ENCODE measurements around the gene HOXC10. TPM values are rescaled to one million over a fixed set of nuclear protein-coding genes. Genes with fewer than 3 reads are reported as not detected.

The HOXC10 gene
- not detected in 2 replicates for total RNA-seq

DNA sequence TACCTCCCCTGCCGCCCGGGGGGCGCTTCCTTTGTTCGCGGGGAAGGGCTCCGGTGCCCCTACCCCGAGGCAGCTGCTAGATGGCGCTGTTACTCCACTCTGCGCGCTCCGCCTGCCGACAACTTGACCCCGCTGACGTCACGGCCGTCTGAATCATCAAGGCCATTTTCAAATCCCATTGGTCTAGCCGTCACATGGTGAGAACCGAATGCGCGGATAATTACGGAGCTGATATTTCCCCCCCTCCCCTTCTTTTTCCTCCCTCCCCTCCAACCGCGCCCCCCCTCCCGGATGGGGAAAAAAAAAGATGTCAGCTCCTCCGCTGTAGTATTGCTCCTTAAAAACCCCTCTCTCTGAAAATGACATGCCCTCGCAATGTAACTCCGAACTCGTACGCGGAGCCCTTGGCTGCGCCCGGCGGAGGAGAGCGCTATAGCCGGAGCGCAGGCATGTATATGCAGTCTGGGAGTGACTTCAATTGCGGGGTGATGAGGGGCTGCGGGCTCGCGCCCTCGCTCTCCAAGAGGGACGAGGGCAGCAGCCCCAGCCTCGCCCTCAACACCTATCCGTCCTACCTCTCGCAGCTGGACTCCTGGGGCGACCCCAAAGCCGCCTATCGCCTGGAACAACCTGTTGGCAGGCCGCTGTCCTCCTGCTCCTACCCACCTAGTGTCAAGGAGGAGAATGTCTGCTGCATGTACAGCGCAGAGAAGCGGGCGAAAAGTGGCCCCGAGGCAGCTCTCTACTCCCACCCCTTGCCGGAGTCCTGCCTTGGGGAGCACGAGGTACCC, at the start of gene HOXC10:
Gene HOXC10 (plus strand): TSS at position 246 of the 791 bp plus-strand sequence. CDS start 114 bp downstream, at position 360.

DNA sequence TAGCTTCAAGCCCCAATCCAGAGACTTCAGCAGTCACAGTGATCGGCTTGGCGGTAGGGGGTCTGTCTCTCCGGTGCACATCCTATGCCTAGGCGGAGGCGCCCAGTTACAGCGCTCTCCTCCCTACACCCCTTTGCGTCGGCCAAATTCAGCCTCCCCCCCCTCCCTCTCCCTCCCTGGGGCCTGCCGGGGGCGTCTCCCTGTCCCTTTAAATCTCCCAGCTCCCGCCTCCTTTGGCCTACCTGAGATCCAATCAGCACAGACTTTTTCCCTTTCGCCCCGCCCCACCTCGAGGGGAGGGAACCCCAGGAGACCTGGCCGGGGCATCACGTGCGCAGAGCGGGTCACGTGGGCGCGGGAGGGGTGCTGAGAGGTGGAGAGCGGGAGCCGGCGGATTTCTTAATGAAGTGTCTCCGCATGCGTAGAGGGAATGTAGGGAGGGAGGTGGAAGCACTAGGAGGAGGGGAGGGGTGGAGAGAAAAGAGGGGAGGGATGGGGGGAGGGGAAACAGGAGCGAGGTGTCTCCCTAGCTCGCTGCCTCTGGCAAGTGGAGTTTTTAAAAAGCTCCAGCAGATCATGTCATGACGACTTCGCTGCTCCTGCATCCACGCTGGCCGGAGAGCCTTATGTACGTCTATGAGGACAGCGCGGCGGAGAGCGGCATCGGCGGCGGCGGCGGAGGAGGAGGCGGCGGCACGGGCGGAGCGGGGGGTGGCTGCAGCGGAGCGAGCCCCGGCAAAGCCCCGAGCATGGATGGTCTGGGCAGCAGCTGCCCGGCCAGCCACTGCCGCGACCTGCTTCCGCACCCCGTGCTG, 46.4 kb upstream of the HOXC10 start, which contains the start of gene HOXC13:
Gene HOXC13 (plus strand): TSS at position 506 of the 815 bp plus-strand sequence. CDS start 76 bp downstream, at position 582.

DNA sequence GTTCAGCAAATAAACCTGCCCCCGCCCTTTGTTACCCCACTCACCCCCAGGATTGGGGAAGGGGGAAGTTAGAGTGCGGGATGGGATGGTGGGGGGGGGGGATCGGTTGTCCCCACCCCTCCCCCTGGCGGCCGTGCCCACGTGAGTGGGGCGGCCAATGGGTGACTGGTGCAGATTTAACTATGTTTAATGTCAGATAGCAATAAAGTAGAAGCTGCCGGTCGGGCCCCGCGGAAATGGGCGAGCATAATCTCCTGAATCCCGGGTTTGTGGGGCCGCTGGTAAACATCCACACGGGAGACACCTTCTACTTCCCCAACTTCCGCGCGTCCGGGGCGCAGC, 30.3 kb upstream of the HOXC10 start, which contains the start of gene HOXC12:
Gene HOXC12 (plus strand): TSS at position 210 of the 342 bp plus-strand sequence. CDS start 27 bp downstream, at position 237.

DNA sequence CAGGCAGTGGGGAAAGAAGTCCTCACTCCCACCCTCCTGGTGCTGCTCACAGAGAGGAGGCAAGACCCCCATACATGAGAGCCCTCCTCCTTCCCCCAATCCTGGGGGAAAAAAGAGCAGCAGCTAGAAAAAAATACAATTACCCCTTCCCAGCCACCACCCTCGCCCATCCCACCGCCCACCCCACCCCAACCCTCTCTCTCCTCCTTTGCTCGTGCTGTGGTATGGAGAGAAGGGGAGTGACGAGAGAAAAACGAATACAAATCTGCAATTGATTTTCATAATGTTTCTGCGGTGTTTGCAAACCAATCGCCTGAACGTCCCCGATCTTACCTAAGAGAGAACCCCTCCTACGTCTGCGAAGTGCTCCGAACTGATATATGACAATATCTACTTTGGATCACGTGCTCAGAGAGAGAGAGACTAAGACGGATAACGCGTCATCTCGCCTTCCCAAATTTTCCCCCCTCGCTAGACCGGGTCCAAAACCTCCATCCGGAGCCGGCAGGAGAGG, 12.2 kb upstream of the HOXC10 start, which contains the start of gene HOXC11:
Gene HOXC11 (plus strand): TSS at position 405 of the 514 bp plus-strand sequence. CDS start 116 bp downstream, outside the sequence.

DNA sequence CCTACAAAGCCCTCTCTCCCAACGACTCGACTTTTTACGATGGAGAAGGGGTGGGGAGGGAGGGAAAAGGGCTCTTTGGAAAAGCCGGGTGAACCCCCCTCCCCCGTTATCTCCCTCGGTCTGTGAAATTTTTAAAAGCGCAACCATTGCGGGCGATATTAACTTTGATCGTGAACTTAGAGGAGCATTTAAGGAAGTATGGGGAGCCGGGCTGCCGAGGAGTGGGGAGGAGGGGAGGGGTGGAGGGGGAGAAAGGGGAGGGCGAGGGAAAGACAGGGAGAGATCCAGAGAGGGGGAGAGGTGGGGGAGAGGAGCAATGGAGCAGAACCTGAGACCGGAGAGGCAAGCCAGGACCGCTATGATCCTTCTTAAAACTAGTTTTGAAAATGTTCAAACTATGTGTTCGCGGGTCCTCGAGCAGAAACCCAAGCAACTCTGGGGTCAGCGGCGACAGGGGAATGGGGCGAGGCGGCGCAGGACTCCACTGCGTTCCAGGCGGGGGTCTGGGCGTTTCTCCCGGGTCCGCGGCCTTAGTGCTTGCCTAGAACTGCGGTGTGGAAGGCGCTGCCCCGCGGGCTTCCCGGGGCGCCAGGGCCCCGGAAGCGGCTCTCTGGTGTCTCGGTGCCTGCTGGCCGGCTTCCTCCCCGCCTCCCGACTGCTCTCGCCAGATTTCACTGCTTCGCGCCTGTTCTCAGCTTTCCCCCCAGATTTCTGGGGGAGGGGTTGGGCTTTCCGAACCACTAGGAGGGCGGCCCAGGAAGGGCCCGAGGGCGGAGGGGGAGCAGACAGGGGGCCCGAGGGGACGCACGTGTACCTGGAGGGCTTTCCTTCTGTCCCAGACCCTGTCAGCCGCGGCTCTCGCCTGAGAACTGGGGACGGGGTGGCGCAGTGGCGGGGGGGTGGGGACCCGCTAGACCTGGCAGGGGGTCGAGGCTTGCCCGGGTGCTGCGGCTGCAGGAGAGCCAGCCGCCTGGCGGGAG, 10.6 kb upstream of the HOXC10 start, which contains the start of gene HOTAIR:
Gene HOTAIR (minus strand): TSS at position 871 of the 980 bp plus-strand sequence.

DNA sequence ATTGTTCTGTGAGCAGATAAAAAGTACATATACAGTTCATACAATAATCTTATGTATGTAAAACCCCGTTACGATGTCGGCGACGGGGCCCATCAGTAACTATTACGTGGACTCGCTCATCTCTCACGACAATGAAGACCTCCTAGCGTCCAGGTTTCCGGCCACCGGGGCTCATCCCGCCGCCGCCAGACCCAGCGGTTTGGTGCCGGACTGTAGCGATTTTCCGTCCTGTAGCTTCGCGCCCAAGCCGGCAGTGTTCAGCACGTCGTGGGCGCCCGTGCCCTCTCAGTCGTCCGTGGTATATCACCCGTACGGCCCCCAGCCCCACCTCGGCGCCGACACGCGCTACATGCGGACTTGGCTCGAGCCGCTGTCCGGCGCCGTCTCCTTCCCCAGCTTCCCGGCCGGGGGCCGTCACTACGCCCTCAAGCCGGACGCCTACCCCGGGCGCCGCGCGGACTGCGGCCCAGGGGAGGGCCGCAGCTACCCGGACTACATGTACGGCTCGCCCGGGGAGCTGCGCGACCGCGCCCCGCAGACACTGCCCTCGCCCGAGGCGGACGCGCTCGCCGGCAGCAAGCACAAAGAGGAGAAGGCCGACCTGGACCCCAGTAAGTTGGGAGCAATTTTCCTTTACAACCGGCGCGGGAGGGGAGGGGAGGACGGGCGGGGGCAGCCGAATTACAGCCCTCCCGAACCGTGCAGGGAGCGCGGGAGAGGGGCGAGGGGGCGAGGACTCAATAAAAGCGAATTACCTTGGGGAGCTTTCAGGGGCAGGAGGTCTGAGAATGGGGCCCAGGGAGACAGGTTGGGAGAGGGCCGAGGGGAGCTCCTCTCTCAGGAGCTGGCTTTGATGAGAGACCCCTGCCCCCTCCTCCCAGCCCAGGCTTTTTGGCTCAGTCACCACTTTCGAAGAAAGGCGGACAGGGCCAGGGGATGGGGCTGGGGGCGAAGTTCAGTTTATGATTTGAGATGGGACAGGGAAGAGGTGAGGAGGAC, 15.5 kb downstream of the HOXC10 start, which contains the start of gene HOXC9:
Gene HOXC9 (plus strand): TSS at position 46 of the 999 bp plus-strand sequence. CDS start 28 bp downstream, at position 74.

DNA sequence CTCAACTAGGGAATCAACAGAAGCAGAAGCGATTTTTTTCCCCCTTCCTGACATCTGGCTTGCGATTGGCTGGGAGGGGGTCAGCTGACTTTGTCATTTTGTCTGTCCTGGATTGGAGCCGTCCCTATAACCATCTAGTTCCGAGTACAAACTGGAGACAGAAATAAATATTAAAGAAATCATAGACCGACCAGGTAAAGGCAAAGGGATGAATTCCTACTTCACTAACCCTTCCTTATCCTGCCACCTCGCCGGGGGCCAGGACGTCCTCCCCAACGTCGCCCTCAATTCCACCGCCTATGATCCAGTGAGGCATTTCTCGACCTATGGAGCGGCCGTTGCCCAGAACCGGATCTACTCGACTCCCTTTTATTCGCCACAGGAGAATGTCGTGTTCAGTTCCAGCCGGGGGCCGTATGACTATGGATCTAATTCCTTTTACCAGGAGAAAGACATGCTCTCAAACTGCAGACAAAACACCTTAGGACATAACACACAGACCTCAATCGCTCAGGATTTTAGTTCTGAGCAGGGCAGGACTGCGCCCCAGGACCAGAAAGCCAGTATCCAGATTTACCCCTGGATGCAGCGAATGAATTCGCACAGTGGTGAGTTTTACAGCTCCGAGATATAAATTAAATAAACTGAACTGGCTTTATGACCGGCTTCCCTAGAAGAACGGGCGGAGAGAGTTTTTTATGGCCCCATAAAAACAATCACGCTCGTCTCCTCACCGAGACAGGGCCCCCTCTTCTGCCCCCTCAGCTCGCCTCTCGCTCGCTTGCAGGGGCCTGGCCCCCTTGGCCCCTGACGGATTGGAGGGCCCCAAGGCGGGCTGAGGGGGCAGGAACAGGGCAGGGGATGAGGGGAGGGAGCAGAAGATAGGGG, 43.6 kb downstream of the HOXC10 start, which contains the start of gene HOXC6:
Gene HOXC6 (plus strand): TSS at position 127 of the 888 bp plus-strand sequence. CDS start 82 bp downstream, at position 209.

DNA sequence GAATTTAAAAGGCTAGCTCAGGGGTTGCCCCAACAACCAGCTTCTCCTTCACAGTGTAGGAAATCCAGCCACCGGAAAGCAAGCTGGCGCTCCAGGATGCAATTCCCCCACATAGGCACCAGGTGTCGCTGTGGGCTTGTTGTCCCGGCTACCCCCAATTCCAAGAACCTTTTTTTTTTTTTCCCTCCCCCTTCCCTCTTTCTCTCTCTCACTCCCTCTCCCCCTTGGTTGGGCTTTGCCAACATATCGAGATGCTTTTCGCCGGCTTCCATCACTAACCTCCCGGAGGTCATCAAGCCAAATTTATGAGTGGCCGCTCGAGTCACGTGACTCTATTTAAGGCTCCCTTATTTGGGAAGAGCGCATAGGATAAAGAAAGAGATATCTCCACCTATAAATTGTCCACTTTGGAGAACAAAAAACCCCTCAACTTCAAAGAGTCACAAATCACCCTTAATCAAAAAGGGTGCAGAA, 47.7 kb downstream of the HOXC10 start, which contains the start of gene HOXC5:
Gene HOXC5 (plus strand): TSS at position 424 of the 474 bp plus-strand sequence. CDS start 73 bp downstream, outside the sequence.

Small RNA genes lying within 50 kb of the gene (small RNA-seq; reads per million reads assigned to genes)
- gene AC012531.3, result not detected
- not detected for gene AC012531.4
- not detected for gene HOXC5
- not detected for gene MIR196A2
- not detected for gene MIR615
- gene RF01905, result not detected
- gene RF01906, result not detected

Other genes starting within 250 kb of the HOXC10 start
- not detected in 2 replicates for gene CISTR, start 233.2 kb upstream of the HOXC10 start, total RNA-seq
- not detected in 2 replicates for gene HOXC13, start 46.3 kb upstream of the HOXC10 start, total RNA-seq
- not detected in 2 replicates for gene HOXC12, start 30.2 kb upstream of the HOXC10 start, total RNA-seq
- not detected in 2 replicates for gene HOXC11, start 12.0 kb upstream of the HOXC10 start, total RNA-seq
- not detected in 2 replicates for gene HOTAIR, start 10.2 kb upstream of the HOXC10 start, total RNA-seq
- 0.22 TPM in 1 of 2 replicates, not detected in the other for gene HOXC9, start 15.0 kb downstream of the HOXC10 start, total RNA-seq
- gene HOXC8, start 23.8 kb downstream of the HOXC10 start, total RNA-seq, result not detected in 2 replicates
- gene HOXC6, start 43.3 kb downstream of the HOXC10 start, total RNA-seq, result not detected in 2 replicates
- not detected in 2 replicates for gene HOXC5, start 47.9 kb downstream of the HOXC10 start, total RNA-seq
- not detected in 2 replicates for gene HOXC4, start 68.7 kb downstream of the HOXC10 start, total RNA-seq
- 15.6 and 18.6 TPM in 2 replicates for gene SMUG1, start 203.8 kb downstream of the HOXC10 start, total RNA-seq